ENCODE data around the gene CIDEC. TPM values are rescaled to one million over a fixed set of nuclear protein-coding genes. Genes with fewer than 3 reads are reported as not detected.

Gene CIDEC
- total and polyA plus RNA-seq, 8 donors, result 0.18 to 0.68 (median 0.27) TPM; not detected in 4

- TF ChIP-seq CTCF (IDR thresholded peaks at IDR 0.05), result no peak
- intact Hi-C loops (cut with DNase I), result no loop called here
- Histone ChIP-seq H3K4me3 (peak within 1 kb of the TSS; percentile 55 to 57), H3K36me3 (no peaks in the 10 kb centered on the region), H3K27ac (peak within 1 kb of the TSS; percentile 87 to 88), H3K9me3 (no peaks in the 10 kb centered on the region), H3K4me1 (peaks cover 18 to 54% of the 10 kb centered on the region in 2 donors), H3K27me3 (no peaks in the 10 kb centered on the region)
- ATAC-seq (peak; percentile 91), DNase-seq (peak; percentile 73 to 92 (median 90))
Observed at GRCh38 chr3:9916734-9917680, 37.0 kb upstream of the CIDEC start, which contains the start of gene IL17RC. Gene IL17RC (plus strand): TSS chr3:9917098. CDS start chr3:9917316, 218 bp downstream.

- ATAC-seq, result no peak
- Histone ChIP-seq H3K27me3 (no peaks in the 10 kb centered on the region), H3K4me1 (peaks cover 18 to 56% of the 10 kb centered on the region in 2 donors), H3K9me3 (no peaks in the 10 kb centered on the region), H3K36me3 (no peaks in the 10 kb centered on the region), H3K4me3 (peak overlapping the region; percentile 38 to 57), H3K27ac (peak overlapping the region; percentile 87 to 88)
- DNase-seq, result no peak
- TF ChIP-seq CTCF (IDR thresholded peaks at IDR 0.05), result no peak
- intact Hi-C loops (cut with DNase I), result no loop called here
Observed at GRCh38 chr3:9916346-9916733, 36.3 kb upstream of the CIDEC start.

- H3K27me3 ChIP-seq, result no peaks in the 10 kb centered on the region
- DNase-seq (peak; percentile 66 to 93 (median 76)), ATAC-seq (peak; percentile 64)
- no peaks in the 10 kb centered on the region for H3K9me3 ChIP-seq
- peaks cover 18 to 56% of the 10 kb centered on the region in 2 donors for H3K4me1 ChIP-seq
- intact Hi-C loops (cut with DNase I), result no loop called here
- no peaks in the 10 kb centered on the region for H3K36me3 ChIP-seq
- peak in 1 of 2 donors; percentile 42 for TF ChIP-seq CTCF (IDR thresholded peaks at IDR 0.05)
- H3K27ac ChIP-seq, result peak overlapping the region; percentile 87 to 88
- H3K4me3 ChIP-seq, result peak overlapping the region; percentile 55 to 57
Observed at GRCh38 chr3:9915254-9916141, 35.4 kb upstream of the CIDEC start.

GRCh38 chr3:9914559-9915253 lies 34.7 kb upstream of the CIDEC start:
- peaks cover 18 to 56% of the 10 kb centered on the region in 2 donors for H3K4me1 ChIP-seq
- DNase-seq (no peak), ATAC-seq (no peak)
- no peaks in the 10 kb centered on the region for H3K9me3 ChIP-seq
- H3K4me3 ChIP-seq, result peak overlapping the region; percentile 55 to 57
- H3K36me3 ChIP-seq, result no peaks in the 10 kb centered on the region
- H3K27ac ChIP-seq, result peak overlapping the region; percentile 87 to 88
- no peak for TF ChIP-seq CTCF (IDR thresholded peaks at IDR 0.05)
- H3K27me3 ChIP-seq, result no peaks in the 10 kb centered on the region
- intact Hi-C loops (cut with DNase I), result no loop called here
